Stimulated activated CD4-positive, alpha-beta T cell treated with anti-CD3 and anti-CD28 coated beads, TNF-alpha, amount 100 ng/mL, for 24 hours (primary cell): Measurements from ENCODE around the gene S100A10.

Source experiments
- DNase-seq, 3 experiments: peaks; one replicate each; pipeline ENCODE4 v3.0.0-alpha.2; 2020; ENCODE audit warnings: low read depth in 3 of 3

Gene S100A10

DNA sequence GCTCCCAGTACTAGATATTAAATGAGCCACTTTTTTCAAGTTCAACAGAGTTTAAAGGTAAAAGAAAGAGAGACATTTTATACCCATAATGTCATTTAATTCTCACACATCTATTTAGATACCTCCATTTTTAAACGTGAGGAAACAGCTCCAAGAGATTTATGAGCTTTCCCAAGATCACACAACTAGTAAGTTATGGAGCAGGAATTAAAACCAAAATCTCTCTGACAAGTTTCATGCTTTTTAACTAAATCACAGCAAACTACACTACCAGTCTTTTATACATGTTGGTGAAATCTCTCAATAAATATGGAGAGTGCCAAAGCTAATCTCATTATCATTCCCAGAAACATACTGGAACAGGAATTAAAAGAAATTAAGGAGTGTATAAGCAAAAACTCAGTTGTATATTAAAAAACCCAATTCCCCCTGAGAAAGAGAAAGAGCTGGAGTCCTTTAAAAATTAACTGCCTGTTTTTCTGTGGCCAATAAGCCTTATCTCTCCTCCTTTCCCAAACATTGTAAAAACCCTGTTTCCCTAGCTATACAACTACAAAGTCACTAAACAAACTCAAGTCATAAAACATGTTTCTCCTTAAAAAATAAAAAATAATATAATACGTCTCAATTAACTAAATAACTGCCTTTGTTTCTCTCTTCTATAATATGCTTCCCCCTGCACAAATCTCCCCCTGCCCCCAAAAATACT lies 57.6 kb downstream of the S100A10 start:
- DNase-seq, result no peak

DNA sequence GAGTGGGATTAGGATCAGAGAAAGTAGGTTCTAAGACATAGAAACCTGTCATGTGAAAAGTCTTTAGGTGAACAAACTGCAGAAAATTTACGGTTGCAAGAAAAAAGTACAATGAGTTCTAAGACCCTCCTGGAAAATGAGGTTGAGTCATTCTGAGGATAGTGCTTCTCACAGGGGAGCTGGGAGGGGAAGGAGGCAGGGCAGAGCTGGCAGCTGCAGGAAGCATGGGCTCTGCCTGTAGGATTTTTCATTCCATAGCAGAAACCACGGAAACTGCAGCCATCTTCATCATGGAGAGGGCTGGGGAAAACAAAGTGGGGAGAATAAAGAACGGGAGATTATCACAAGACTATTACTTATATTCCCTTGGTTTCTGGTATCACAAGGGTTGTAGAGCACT lies 58.5 kb downstream of the S100A10 start:
- no peak for DNase-seq

DNA sequence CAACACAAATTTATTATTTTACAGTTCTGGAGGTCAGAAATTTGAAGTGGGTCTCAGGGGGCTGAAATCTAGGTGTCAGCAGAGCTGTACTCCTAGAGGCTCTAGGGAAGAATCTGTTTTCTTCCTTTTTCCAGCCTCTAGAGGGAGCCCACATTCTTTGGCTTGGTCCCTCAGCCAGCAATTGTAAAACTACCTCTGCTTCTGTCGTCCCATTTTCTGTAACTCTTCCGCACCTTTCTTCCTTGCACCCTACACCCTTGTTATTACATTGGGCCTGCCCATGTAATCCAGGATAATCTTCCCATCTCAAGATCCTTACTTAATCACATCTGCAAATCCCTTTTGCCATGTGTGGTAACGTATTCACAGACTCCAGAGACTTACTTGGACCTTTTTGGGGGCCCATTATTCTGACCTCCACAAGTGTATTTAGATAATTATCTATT lies 59.6 kb downstream of the S100A10 start:
- peak in 1 of 3 experiments; percentile 36 for DNase-seq
